Measurements from ENCODE around the gene IL3RA. TPM values are rescaled to one million over a fixed set of nuclear protein-coding genes. Genes with fewer than 3 reads are reported as not detected.

The IL3RA gene
- total and polyA plus RNA-seq, 3 donors from 2014 or later: 3.4 to 5.5 (median 4.6) TPM

DNA sequence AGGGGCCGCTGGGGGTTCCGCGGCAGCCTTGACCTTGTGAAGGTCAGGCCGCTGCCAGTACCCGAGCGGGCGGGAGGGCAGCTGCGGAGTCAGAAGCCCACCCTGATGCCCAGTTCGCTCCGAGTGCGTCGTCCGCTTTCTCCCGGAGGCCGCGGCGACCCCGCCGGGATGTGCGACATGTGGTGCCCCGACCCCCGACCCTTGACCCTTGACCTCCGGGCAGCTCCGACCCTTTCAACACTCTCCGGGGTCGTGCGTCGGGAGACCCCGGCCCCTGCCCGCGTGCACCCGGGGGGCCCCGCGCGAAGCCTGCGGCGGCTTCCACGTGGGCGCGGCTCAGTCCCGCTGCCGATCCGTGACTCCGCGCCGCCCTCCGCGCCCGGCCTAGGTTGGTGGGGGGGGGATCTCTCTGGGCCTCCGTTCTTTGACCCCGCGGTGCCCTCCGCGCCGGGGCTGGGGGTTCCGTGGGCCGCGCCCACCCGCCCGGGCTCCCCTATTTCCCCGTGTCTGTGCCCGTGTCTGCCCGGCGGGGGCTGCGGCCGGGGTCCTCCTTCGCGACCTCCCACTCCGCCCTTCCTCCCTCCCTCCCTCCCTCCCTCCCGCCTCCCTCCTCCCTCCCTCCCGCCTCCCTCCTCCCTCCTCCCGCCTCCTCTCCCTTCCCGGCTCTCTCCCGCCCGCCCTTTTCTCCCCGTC lies 55.9 kb downstream of the IL3RA start:
- no peaks in the 10 kb centered on the region for H3K9me3 ChIP-seq
- peaks cover 27% of the 10 kb centered on the region for H3K4me1 ChIP-seq
- peak; percentile 82 for DNase-seq
- WGBS, 2 donors: 0 to 7% methylated on average over 6 to 35 of the region's 76 CpGs
- H3K36me3 ChIP-seq (ENCODE audit: low read depth, missing control alignments): no peaks in the 10 kb centered on the region
- TF ChIP-seq POLR2A (IDR thresholded peaks at IDR 0.05): no peak
- TF ChIP-seq, protein P1, sequence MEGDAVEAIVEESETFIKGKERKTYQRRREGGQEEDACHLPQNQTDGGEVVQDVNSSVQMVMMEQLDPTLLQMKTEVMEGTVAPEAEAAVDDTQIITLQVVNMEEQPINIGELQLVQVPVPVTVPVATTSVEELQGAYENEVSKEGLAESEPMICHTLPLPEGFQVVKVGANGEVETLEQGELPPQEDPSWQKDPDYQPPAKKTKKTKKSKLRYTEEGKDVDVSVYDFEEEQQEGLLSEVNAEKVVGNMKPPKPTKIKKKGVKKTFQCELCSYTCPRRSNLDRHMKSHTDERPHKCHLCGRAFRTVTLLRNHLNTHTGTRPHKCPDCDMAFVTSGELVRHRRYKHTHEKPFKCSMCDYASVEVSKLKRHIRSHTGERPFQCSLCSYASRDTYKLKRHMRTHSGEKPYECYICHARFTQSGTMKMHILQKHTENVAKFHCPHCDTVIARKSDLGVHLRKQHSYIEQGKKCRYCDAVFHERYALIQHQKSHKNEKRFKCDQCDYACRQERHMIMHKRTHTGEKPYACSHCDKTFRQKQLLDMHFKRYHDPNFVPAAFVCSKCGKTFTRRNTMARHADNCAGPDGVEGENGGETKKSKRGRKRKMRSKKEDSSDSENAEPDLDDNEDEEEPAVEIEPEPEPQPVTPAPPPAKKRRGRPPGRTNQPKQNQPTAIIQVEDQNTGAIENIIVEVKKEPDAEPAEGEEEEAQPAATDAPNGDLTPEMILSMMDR (IDR thresholded peaks at IDR 0.05): no peak
- intact Hi-C loops (cut with DNase I; ENCODE audit: low total_unique reads): loop anchor here (10.0 kb wide), 1 partner anchor 52 kb away; no protein-coding TSS in a partner anchor
- peak overlapping the region; percentile 96 to 99 for H3K27ac ChIP-seq
- H3K27me3 ChIP-seq: no peaks in the 10 kb centered on the region
- H3K4me3 ChIP-seq: peak overlapping the region; percentile 100

DNA sequence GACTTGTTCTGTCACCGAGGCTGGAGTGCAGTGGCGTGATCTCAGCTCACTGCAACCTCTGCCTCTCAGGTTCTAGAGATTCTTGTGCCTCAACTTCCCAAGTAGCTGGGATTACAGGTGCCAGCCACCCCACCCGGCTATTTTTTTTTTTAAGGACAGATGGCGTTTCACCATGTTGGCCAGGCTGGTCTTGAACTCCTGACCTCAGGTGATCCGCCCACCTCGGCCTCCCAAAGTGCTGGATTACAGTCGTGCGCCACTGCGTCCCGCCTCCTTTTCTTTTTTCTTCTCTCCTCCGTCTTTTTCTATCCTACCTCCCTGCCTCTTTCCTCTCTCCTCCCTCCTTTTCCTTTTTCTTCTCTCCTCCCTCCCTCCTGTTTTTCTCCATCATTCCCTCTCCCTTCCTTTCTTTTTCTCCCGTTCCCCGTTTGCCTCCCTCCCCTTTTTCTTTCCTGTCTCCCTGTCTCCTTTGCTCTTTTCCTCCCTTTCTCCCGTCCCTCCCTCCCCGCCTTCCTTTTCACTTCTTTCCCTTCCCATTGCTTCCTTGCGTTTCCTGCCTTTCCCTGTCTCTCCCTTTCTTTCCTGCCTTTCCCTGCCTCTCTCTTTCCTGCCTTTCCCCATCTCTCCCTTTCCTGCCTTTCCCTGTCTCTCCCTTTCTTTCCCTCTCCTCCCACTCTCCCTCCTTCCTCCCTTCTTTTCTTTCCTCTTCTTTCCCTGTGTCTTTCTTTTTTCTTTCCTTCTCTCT lies 57.5 kb downstream of the IL3RA start:
- intact Hi-C loops (cut with DNase I; ENCODE audit: low total_unique reads): loop anchor here (10.0 kb wide), 1 partner anchor 51 kb away; no protein-coding TSS in a partner anchor
- H3K36me3 ChIP-seq (ENCODE audit: low read depth, missing control alignments): no peaks in the 10 kb centered on the region
- H3K27me3 ChIP-seq: no peaks in the 10 kb centered on the region
- H3K4me3 ChIP-seq: no peak overlapping the region
- TF ChIP-seq, protein P1 (IDR thresholded peaks at IDR 0.05): no peak
- TF ChIP-seq POLR2A (IDR thresholded peaks at IDR 0.05): no peak
- H3K9me3 ChIP-seq: no peaks in the 10 kb centered on the region
- 52 to 56% methylated on average over 16 of the region's 16 CpGs for WGBS, 2 donors
- peak overlapping the region; percentile 68 to 99 for H3K27ac ChIP-seq
- no peak for DNase-seq
- peaks cover 23% of the 10 kb centered on the region for H3K4me1 ChIP-seq

DNA sequence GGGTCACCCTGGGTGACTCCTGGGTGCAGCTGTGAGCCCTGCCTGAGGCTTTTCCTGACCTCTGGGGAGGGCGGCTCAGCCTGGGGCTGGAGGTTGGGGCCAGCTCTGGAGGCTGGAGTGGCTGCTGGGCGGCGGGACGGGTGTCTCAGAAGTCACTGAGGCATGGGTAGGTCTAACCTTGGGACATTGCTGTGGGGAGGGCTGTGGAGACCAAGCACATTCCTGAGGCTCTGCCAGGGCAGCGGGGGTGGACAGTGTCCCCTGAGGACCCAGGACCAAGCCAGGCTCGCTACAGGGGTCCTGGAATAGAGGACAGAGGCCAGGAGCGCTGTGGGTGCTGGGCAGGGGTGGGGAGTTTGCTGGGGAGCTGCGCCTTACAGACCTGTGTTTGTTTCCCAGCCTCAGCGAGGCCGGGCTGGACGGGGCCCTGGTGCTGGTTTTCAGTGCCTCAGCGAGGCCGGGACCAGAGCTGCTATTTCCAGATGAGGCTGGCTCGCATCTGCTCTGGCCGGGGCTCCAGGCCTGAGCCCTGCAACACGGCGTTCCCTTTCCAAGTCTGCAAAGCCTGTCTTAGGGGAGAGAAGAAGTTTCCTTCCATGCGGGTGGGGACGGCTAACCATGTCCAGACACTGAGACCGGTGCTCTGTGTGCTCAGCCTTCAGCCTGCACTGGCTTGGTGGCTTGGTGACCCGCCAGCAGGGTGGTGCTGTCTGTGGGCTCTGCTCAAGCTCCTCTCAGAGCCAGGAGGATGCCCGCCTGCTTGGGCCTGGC lies 58.3 kb downstream of the IL3RA start:
- Histone ChIP-seq H3K9me3 (no peaks in the 10 kb centered on the region), H3K27me3 (no peaks in the 10 kb centered on the region), H3K4me3 (no peak overlapping the region), H3K36me3 (ENCODE audit: low read depth, missing control alignments) (no peaks in the 10 kb centered on the region), H3K4me1 (peaks cover 23% of the 10 kb centered on the region), H3K27ac (peak overlapping the region; percentile 68 to 99)
- 74 to 87% methylated on average over 19 to 20 of the region's 22 CpGs for WGBS, 2 donors
- intact Hi-C loops (cut with DNase I; ENCODE audit: low total_unique reads): loop anchor here (10.0 kb wide), 1 partner anchor 50 kb away; no protein-coding TSS in a partner anchor
- no peak for DNase-seq
- TF ChIP-seq, protein P1 (IDR thresholded peaks at IDR 0.05): no peak
- no peak for TF ChIP-seq POLR2A (IDR thresholded peaks at IDR 0.05)

DNA sequence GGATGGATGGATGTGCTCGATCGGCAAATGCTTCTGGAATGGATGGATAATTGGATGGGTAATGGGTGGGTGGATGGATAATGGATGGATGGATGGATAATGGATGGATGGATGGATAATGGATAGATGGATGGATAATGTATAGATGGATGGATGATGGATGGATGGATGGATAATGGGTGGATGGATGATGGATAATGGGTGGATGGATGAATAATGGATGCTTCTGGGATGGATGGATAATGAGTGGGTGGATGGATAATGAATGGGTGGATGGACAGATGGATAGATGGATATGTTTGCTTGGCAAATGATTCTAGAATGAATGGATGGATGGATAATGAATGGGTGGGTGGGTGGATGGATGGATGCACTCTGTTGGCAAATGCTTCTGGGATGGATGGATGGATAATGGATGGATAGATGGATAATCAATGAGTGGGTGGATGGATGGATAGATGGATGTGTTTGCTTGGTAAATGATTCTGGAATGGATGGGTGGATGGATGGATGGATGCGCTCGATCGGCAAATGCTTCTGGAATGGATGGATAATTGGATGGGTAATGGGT lies 59.1 kb downstream of the IL3RA start:
- TF ChIP-seq, protein P1 (IDR thresholded peaks at IDR 0.05): no peak
- TF ChIP-seq POLR2A (IDR thresholded peaks at IDR 0.05): no peak
- H3K36me3 ChIP-seq (ENCODE audit: low read depth, missing control alignments): no peaks in the 10 kb centered on the region
- no peaks in the 10 kb centered on the region for H3K27me3 ChIP-seq
- intact Hi-C loops (cut with DNase I; ENCODE audit: low total_unique reads): loop anchor here (10.0 kb wide), 1 partner anchor 49 kb away; no protein-coding TSS in a partner anchor
- DNase-seq: no peak
- 96 to 98% methylated on average over 5 of the region's 5 CpGs for WGBS, 2 donors
- H3K9me3 ChIP-seq: no peaks in the 10 kb centered on the region
- no peak overlapping the region for H3K27ac ChIP-seq
- no peak overlapping the region for H3K4me3 ChIP-seq
- H3K4me1 ChIP-seq: peaks cover 18% of the 10 kb centered on the region
